SK-N-MC (cell line): Measurements from ENCODE around the gene SLC2A11.

Source experiments
- DNase-seq: peaks from one replicate; pipeline ENCODE4 v3.0.0-alpha.2; 2011; ENCODE audit warnings: low read depth, low spot score
- H3K27ac ChIP-seq: fragments of 200-600 bp; sonication (generic); 2 replicates; pipeline ENCODE4 v1.5.1; 2016; ENCODE audit warnings: mixed run types
- H3K36me3 ChIP-seq: fragments of 200-600 bp; sonication (generic); 2 replicates; pipeline ENCODE4 v1.6.1; 2017; ENCODE audit warnings: antibody characterized with exemption, low read length, mixed read lengths; ENCODE audit not compliant: insufficient read depth
- H3K4me3 ChIP-seq: fragments of 200-600 bp; sonication (generic); 2 replicates; pipeline ENCODE4 v1.5.1; 2016
- H3K9ac ChIP-seq: fragments of 200-600 bp; sonication (generic); 2 replicates; pipeline ENCODE4 v1.8.0; 2017; ENCODE audit warnings: mixed run types, mixed read lengths; ENCODE audit not compliant: insufficient read length
- H3K9me3 ChIP-seq: fragments of 200-600 bp; sonication (generic); 2 replicates; pipeline ENCODE4 v1.6.1; 2017; ENCODE audit warnings: low read depth, mild to moderate bottlenecking, antibody characterized with exemption, low read length, moderate library complexity, mixed read lengths
- EZH2 ChIP-seq: fragments of 200-600 bp; sonication (generic); IDR thresholded peaks from one replicate; pipeline ENCODE4 v1.6.1; 2017; ENCODE audit warnings: antibody characterized with exemption
- FOXP2 ChIP-seq: optimal IDR thresholded peaks from 2 replicates; pipeline ENCODE3; 2011; ENCODE audit warnings: mild to moderate bottlenecking, moderate library complexity; ENCODE audit not compliant: insufficient read depth; ENCODE audit errors: extremely low read length, control extremely low read depth
- POLR2AphosphoS5 ChIP-seq: IDR thresholded peaks from 2 replicates; pipeline ENCODE4 v1.6.1; 2012; ENCODE audit warnings: mild to moderate bottlenecking, low read depth, low read length, borderline replicate concordance

SLC2A11 gene

GRCh38 chr22:23857606-23858483 lies at the start of gene SLC2A11:
Gene SLC2A11 (plus strand): TSS chr22:23857875. CDS start chr22:23858000, 125 bp downstream.
- Histone ChIP-seq H3K9ac (peak within 1 kb of the TSS; percentile 64), H3K36me3 (no peaks in the 10 kb centered on the region), H3K4me3 (peak within 1 kb of the TSS; percentile 83), H3K27ac (no peak within 1 kb of the TSS), H3K9me3 (no peaks in the 10 kb centered on the region)
- TF ChIP-seq FOXP2 = no peak
- peak; percentile 92 for TF ChIP-seq POLR2AphosphoS5
- peak; percentile 77 for DNase-seq

- Histone ChIP-seq H3K9ac (no peak overlapping the region), H3K36me3 (peaks cover 51% of the 10 kb centered on the region), H3K4me3 (no peak overlapping the region), H3K9me3 (no peaks in the 10 kb centered on the region), H3K27ac (no peak overlapping the region)
- no peak for DNase-seq
- TF ChIP-seq EZH2 (no peak), POLR2AphosphoS5 (no peak), FOXP2 (no peak)
Observed at GRCh38 chr22:23812378-23812777, 45.3 kb upstream of the SLC2A11 start.

- H3K27ac ChIP-seq = 0 out of 2 replicates have a peak overlapping the region, but pooled peaks have one; percentile 0
- no peak overlapping the region for H3K9ac ChIP-seq
- no peak for DNase-seq
- no peaks in the 10 kb centered on the region for H3K9me3 ChIP-seq
- H3K4me3 ChIP-seq = no peak overlapping the region
- peaks cover 74% of the 10 kb centered on the region for H3K36me3 ChIP-seq
- TF ChIP-seq FOXP2 (no peak), POLR2AphosphoS5 (no peak), EZH2 (no peak)
Observed at GRCh38 chr22:23815541-23816155, 42.0 kb upstream of the SLC2A11 start.

- H3K9ac ChIP-seq = no peak overlapping the region
- no peak overlapping the region for H3K27ac ChIP-seq
- DNase-seq = no peak
Observed at GRCh38 chr22:23816156-23816976, 41.3 kb upstream of the SLC2A11 start.

GRCh38 chr22:23817146-23817545 lies 40.5 kb upstream of the SLC2A11 start:
- Histone ChIP-seq H3K9ac (no peak overlapping the region), H3K27ac (no peak overlapping the region), H3K9me3 (no peaks in the 10 kb centered on the region), H3K36me3 (peaks cover 73% of the 10 kb centered on the region), H3K4me3 (no peak overlapping the region)
- DNase-seq = no peak
- TF ChIP-seq EZH2 = no peak
- TF ChIP-seq POLR2AphosphoS5 = no peak
- no peak for TF ChIP-seq FOXP2

More at GRCh38 chr22:23816156-23816976, 41.3 kb upstream of the SLC2A11 start:
- TF ChIP-seq EZH2 = no peak
- no peak for TF ChIP-seq FOXP2
- no peak for TF ChIP-seq POLR2AphosphoS5
- Histone ChIP-seq H3K36me3 (peaks cover 74% of the 10 kb centered on the region), H3K9me3 (no peaks in the 10 kb centered on the region), H3K4me3 (no peak overlapping the region)

GRCh38 chr22:23818541-23818940 lies 39.1 kb upstream of the SLC2A11 start:
- H3K9me3 ChIP-seq = no peaks in the 10 kb centered on the region
- H3K36me3 ChIP-seq = peaks cover 78% of the 10 kb centered on the region
- no peak overlapping the region for H3K9ac ChIP-seq
- TF ChIP-seq EZH2 = no peak
- TF ChIP-seq POLR2AphosphoS5 = no peak
- no peak for TF ChIP-seq FOXP2
- no peak for DNase-seq
- no peak overlapping the region for H3K27ac ChIP-seq
- no peak overlapping the region for H3K4me3 ChIP-seq

- H3K27ac ChIP-seq = no peak overlapping the region
- DNase-seq = no peak
- H3K9ac ChIP-seq = no peak overlapping the region
- peaks cover 88% of the 10 kb centered on the region for H3K36me3 ChIP-seq
- H3K4me3 ChIP-seq = no peak overlapping the region
- H3K9me3 ChIP-seq = no peaks in the 10 kb centered on the region
- TF ChIP-seq EZH2 = no peak
- no peak for TF ChIP-seq FOXP2
- TF ChIP-seq POLR2AphosphoS5 = no peak
Observed at GRCh38 chr22:23820748-23821211, 36.9 kb upstream of the SLC2A11 start.

GRCh38 chr22:23822101-23822671 lies 35.5 kb upstream of the SLC2A11 start:
- no peak overlapping the region for H3K4me3 ChIP-seq
- no peak overlapping the region for H3K9ac ChIP-seq
- no peak for DNase-seq
- H3K36me3 ChIP-seq = peaks cover 88% of the 10 kb centered on the region
- no peak for TF ChIP-seq POLR2AphosphoS5
- H3K27ac ChIP-seq = no peak overlapping the region
- no peaks in the 10 kb centered on the region for H3K9me3 ChIP-seq
